ENCODE measurements around the gene ZIC4. TPM values are rescaled to one million over a fixed set of nuclear protein-coding genes. Genes with fewer than 3 reads are reported as not detected.
A peak's percentile ranks its signal among the peaks of the same experiment; 100 is the strongest.

Gene ZIC4
- total and polyA plus RNA-seq, 2 of the 8 experiments (the other 6 are each of a cell fraction or from before 2014, with no cell fraction given), result 0.03 to 0.13 TPM

DNA sequence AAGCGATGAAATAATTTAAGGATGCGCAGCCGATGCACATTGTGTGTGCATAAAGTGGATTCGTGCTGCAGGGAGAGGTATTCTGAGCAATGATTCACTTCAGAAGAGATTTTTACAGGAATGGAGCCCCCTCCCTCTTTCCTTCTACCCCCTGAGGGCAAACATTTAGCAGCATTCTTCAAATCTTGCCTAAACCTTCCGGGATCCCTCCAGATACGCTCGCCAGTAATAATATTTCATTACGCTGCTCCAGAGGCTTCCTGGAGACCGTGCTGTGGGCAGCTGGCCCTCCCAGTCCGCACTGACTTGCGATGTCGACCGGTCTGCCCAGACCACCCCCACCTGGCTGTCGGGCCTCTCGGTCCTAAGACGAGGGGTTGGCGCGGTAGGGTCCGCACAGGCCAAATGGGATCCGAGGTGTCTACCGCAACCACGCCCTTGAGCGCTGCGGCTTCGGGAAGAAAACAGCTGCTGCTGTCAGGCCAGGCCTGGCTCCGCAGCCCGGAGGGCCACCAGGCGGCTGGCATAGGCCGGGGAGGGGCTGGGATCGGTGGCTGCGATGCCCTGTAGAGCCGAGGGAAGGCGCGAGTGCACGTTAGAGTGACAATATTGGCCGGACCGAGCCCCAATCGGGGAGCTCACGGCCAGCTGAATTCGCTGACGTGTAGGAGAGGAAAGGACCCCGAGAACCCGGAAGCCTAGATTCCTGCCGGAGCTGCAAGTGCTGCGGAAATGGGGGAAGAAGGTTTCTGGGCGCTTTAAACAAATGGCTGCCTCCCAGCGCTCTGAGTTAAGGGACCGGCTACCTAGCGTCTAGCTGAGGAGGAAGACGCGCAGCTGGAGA is 14.3 kb downstream of the ZIC4 start:
- DNase-seq (ENCODE audit: low read depth in 1 of 2, low spot score in 2 of 2), result peak in 1 of 2 experiments; percentile 90
- Histone ChIP-seq H3K23ac (ENCODE audit: insufficient read length) (no peak overlapping the region), H3K23me2 (ENCODE audit: low read depth, low read length) (peaks cover 15% of the 10 kb centered on the region), H3K4ac (replicated peaks; ENCODE audit: insufficient read length, low read depth, low read length) (no peak overlapping the region), H4K20me1 (replicated peaks in 1 of 2; ENCODE audit: control insufficient read depth in 1 of 2, insufficient read depth in 2 of 2, low read length in 2 of 2) (peaks cover 0 to 12% of the 10 kb centered on the region in 2 experiments), H3K9ac (replicated peaks in 1 of 4; ENCODE audit: extremely low read depth in 1 of 4, low read depth in 3 of 4, low read length in 3 of 4) (peak overlapping the region in 1 of 4 experiments; percentile 9; a peak in 1 of 7 replicates), H3K79me1 (ENCODE audit: low read depth, low read length) (no peaks in the 10 kb centered on the region; the same call in 1 of the 2 replicates), H4K5ac (ENCODE audit: insufficient read length, low read depth, low read length) (no peak overlapping the region), H3K9me3 (ENCODE audit: insufficient read depth in 2 of 2, low read depth in 1 of 2, low read length in 1 of 2) (peaks cover 0 to 4% of the 10 kb centered on the region in 2 experiments; a peak in 1 of 4 replicates), H4K8ac (ENCODE audit: extremely low read depth, insufficient read depth, low read length) (peak overlapping the region; percentile 81; the same call in 1 of the 2 replicates), H3K4me1 (replicated peaks in 1 of 4; ENCODE audit: control insufficient read depth in 3 of 4, insufficient read depth in 4 of 4, low read length in 3 of 4) (peaks cover 20 to 47% (median 21%) of the 10 kb centered on the region in 4 experiments), H2BK5ac (ENCODE audit: low read depth, low read length) (0 out of 2 replicates have a peak overlapping the region, but pooled peaks have one; percentile 35), H3K4me2 (ENCODE audit: insufficient read depth in 1 of 2, low read depth in 2 of 2, low read length in 2 of 2) (peak overlapping the region; percentile 93 to 95), H3K36me3 (ENCODE audit: control insufficient read depth in 2 of 4, insufficient read depth in 4 of 4, low read length in 3 of 4) (peaks cover 0 to 4% (median 0%) of the 10 kb centered on the region in 4 experiments; a peak in 2 of 8 replicates), H4K91ac (replicated peaks; ENCODE audit: insufficient read length, low read length) (no peak overlapping the region), H2BK12ac (ENCODE audit: low read depth, low read length) (peak overlapping the region; percentile 75; the same call in 1 of the 2 replicates), H3K79me2 (ENCODE audit: control insufficient read depth in 1 of 2, insufficient read depth in 2 of 2, low read length in 2 of 2) (no peaks in the 10 kb centered on the region), H2BK120ac (replicated peaks; ENCODE audit: low read depth, low read length) (no peak overlapping the region), H2BK20ac (ENCODE audit: low read length) (no peak overlapping the region), H3K18ac (ENCODE audit: extremely low read depth, low read length) (peak overlapping the region; percentile 15; the same call in 1 of the 2 replicates), H2BK15ac (ENCODE audit: low read length) (no peak overlapping the region), H2AK5ac (ENCODE audit: low read depth, low read length) (no peak overlapping the region), H3K4me3 (ENCODE audit: extremely low read depth in 1 of 4, insufficient read depth in 2 of 4, low read depth in 3 of 4, low read length in 4 of 4) (peak overlapping the region; percentile 30 to 68 (median 50); a peak in 7 of 8 replicates), H3K56ac (replicated peaks; ENCODE audit: insufficient read length, low read depth, low read length) (no peak overlapping the region), H2AFZ (ENCODE audit: low read length) (0 out of 2 replicates have a peak overlapping the region, but pooled peaks have one; percentile 17), H3K27ac (ENCODE audit: low read depth, low read length) (no peak overlapping the region), H3K27me3 (replicated peaks in 1 of 4; ENCODE audit: control insufficient read depth in 3 of 4, extremely low read depth in 1 of 4, insufficient read depth in 3 of 4, low read length in 3 of 4) (peaks cover 76 to 97% (median 92%) of the 10 kb centered on the region in 4 experiments), H3K14ac (ENCODE audit: insufficient read length) (no peak overlapping the region)
- CTCF ChIA-PET (ENCODE audit: partially characterized antibody), result interaction anchor here (0.5 to 27.3 kb wide), 21 partner anchors 8 to 686 kb away, joined by 3 to 485 read pairs (median 4); no protein-coding TSS in a partner anchor
- 1% methylated on average over 51 of the region's 51 CpGs; no CpG with 5 or more reads in 1 of the 2 experiments for WGBS, 2 experiments (ENCODE audit: extremely low coverage in 1 of 2, insufficient coverage in 1 of 2, insufficient read length in 1 of 2, insufficient replicate concordance in 2 of 2, low coverage in 1 of 2, low lambda C conversion rate in 2 of 2, missing lambda C conversion rate in 1 of 2)
- POLR2A ChIA-PET (ENCODE audit: partially characterized antibody), result interaction anchor here (0.8 to 3.7 kb wide), 7 partner anchors 9 to 32 kb away, joined by 3 to 24 read pairs (median 4); partner anchors contain the start of gene ZIC4
- no peak for FAIRE-seq
- TF ChIP-seq CTCF (IDR thresholded peaks at IDR 0.05; ENCODE audit: control extremely low read depth in 1 of 3, insufficient read depth in 1 of 3, low read depth in 1 of 3, low read length in 3 of 3) (peak in 2 of 3 experiments; percentile 53 to 61; a peak in 3 of 4 replicates), KDM4A (IDR thresholded peaks at IDR 0.05; ENCODE audit: low read depth, low read length, severe bottlenecking) (peak; percentile 52), RBBP5 (IDR thresholded peaks at IDR 0.05; ENCODE audit: borderline replicate concordance, low read depth, low read length) (peak; percentile 37; the same call in 1 of the 2 replicates), USF2 (IDR thresholded peaks at IDR 0.05; ENCODE audit: low read length) (no peak)
- TF ChIP-seq, protein P1, sequence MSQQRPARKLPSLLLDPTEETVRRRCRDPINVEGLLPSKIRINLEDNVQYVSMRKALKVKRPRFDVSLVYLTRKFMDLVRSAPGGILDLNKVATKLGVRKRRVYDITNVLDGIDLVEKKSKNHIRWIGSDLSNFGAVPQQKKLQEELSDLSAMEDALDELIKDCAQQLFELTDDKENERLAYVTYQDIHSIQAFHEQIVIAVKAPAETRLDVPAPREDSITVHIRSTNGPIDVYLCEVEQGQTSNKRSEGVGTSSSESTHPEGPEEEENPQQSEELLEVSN (IDR thresholded peaks at IDR 0.05), result peak; percentile 35

Measured in H1 (cell line).